ENCODE results near the gene FANCL.

Gene FANCL

DNA sequence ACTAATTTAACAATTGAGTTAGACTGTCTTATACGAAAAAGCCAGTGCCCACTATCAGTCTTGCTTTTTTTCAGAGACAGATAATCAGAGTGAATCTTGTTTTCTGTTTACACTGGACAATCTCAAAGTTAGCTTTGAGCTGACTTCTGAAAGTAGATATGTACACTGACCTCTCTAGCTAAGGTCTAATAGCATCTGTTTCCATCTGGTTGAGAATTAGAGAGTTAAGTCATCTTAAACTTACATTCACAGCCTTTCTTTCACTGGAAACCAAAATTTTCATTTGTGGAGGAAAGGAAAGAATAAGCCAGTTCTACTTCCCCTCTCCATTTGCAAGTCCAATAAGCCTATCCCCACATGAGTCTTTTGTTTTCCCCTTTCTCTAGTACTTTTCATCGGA lies 105.3 kb downstream of the FANCL start:
- no peaks in the 10 kb centered on the region for H3K9me3 ChIP-seq (ENCODE audit: insufficient read depth, low read length, severe bottlenecking)
- no peak overlapping the region for H3K4me3 ChIP-seq (ENCODE audit: low read depth in 1 of 2, low read length in 2 of 2)
- H3K4me1 ChIP-seq (ENCODE audit: insufficient read depth, low read length): no peaks in the 10 kb centered on the region
- DNase-seq (no peak), ATAC-seq (ENCODE audit: insufficient read depth, low read depth) (no peak)
- no peak overlapping the region for H3K9ac ChIP-seq (ENCODE audit: low read depth, low read length)
- H3K4me2 ChIP-seq (ENCODE audit: insufficient read depth, low read length): no peak overlapping the region
- H2AFZ ChIP-seq (ENCODE audit: low read depth, low read length): no peak overlapping the region
- H3K27ac ChIP-seq (ENCODE audit: low read length): no peak overlapping the region
- no peaks in the 10 kb centered on the region for H3K79me2 ChIP-seq (ENCODE audit: insufficient read depth, low read length)
- H3K27me3 ChIP-seq (ENCODE audit: insufficient read depth, low read length, poor library complexity): no peaks in the 10 kb centered on the region
- H3K36me3 ChIP-seq (ENCODE audit: insufficient read depth, low read length): peaks cover 16% of the 10 kb centered on the region; the same call in 1 of the 2 replicates
- no peaks in the 10 kb centered on the region for H4K20me1 ChIP-seq (ENCODE audit: insufficient read depth, low read length)
- TF ChIP-seq, protein P1, sequence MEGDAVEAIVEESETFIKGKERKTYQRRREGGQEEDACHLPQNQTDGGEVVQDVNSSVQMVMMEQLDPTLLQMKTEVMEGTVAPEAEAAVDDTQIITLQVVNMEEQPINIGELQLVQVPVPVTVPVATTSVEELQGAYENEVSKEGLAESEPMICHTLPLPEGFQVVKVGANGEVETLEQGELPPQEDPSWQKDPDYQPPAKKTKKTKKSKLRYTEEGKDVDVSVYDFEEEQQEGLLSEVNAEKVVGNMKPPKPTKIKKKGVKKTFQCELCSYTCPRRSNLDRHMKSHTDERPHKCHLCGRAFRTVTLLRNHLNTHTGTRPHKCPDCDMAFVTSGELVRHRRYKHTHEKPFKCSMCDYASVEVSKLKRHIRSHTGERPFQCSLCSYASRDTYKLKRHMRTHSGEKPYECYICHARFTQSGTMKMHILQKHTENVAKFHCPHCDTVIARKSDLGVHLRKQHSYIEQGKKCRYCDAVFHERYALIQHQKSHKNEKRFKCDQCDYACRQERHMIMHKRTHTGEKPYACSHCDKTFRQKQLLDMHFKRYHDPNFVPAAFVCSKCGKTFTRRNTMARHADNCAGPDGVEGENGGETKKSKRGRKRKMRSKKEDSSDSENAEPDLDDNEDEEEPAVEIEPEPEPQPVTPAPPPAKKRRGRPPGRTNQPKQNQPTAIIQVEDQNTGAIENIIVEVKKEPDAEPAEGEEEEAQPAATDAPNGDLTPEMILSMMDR (IDR thresholded peaks at IDR 0.05; ENCODE audit: borderline replicate concordance, extremely low read depth, low read length, poor library complexity, severe bottlenecking): no peak
- no peak for TF ChIP-seq EZH2 (IDR thresholded peaks at IDR 0.05; ENCODE audit: borderline replicate concordance, low read depth, low read length, severe bottlenecking)

DNA sequence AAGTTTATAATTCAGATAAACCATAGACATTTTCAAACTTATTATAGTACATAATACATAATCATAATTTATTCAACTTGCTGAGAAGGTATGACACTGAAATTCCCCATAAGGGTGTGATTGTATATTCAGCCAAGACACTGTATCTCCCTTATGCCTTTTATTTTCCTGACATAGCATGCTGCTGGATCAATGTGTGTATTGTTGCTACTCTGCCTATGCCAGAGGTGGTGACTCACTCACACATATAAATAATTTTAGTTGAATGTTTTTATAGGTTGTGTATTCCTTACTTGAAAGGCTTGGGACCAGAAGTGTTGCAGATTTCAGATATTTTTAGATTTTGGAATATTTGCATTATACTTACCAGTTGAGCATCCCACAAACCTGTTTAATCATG lies 107.7 kb downstream of the FANCL start:
- no peak overlapping the region for H3K4me2 ChIP-seq (ENCODE audit: insufficient read depth, low read length)

DNA sequence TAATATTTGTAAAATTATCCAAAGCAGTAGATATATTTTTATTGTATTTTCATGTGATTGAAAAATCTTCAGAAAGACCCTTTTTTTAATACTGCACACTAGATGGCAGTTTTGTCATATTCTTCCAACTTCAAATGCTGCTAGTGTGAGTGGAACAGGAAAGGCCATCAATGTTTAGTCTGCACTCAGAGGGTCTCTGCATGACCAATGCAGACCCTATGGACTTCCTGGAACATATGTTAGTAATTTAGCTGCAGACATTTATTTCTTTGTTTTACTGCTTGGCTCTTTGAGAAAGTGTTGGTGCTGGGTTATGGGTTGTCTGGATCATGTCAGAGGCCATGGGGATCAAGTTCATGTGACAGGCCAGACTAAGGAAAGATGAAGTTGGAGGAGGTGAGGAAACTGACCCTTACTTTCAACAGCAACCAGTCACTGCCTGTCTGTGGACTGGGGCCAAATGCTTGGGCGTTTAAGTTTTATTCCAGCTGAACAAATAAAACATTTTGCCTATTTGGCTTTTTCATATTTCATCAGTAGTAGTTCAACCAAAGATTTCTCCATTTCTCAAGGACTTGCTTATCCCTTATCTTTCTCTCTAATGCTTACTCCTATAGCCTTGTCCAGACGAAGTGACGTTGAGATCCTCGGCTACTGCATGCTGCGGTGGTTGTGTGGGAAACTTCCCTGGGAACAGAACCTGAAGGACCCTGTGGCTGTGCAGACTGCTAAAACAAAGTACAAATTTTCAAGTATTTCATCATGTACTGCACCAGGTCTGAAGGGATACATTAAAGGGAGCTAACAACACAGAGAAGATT lies 109.7 kb downstream of the FANCL start:
- Histone ChIP-seq H3K27ac (ENCODE audit: low read length) (no peak overlapping the region), H3K36me3 (ENCODE audit: insufficient read depth, low read length) (peaks cover 13% of the 10 kb centered on the region; the same call in 1 of the 2 replicates), H3K4me1 (ENCODE audit: insufficient read depth, low read length) (no peaks in the 10 kb centered on the region), H4K20me1 (ENCODE audit: insufficient read depth, low read length) (no peaks in the 10 kb centered on the region), H3K27me3 (ENCODE audit: insufficient read depth, low read length, poor library complexity) (no peaks in the 10 kb centered on the region), H3K9ac (ENCODE audit: low read depth, low read length) (no peak overlapping the region), H3K79me2 (ENCODE audit: insufficient read depth, low read length) (no peaks in the 10 kb centered on the region), H3K4me2 (ENCODE audit: insufficient read depth, low read length) (no peak overlapping the region), H3K9me3 (ENCODE audit: insufficient read depth, low read length, severe bottlenecking) (no peaks in the 10 kb centered on the region), H3K4me3 (ENCODE audit: low read depth in 1 of 2, low read length in 2 of 2) (no peak overlapping the region), H2AFZ (ENCODE audit: low read depth, low read length) (no peak overlapping the region)
- ATAC-seq (ENCODE audit: insufficient read depth, low read depth) (no peak), DNase-seq (no peak)
- TF ChIP-seq, protein P1 (IDR thresholded peaks at IDR 0.05; ENCODE audit: borderline replicate concordance, extremely low read depth, low read length, poor library complexity, severe bottlenecking): peak; percentile 29
- no peak for TF ChIP-seq EZH2 (IDR thresholded peaks at IDR 0.05; ENCODE audit: borderline replicate concordance, low read depth, low read length, severe bottlenecking)

More for the DNA sequence above, 107.7 kb downstream of the FANCL start:
- Histone ChIP-seq H3K79me2 (ENCODE audit: insufficient read depth, low read length) (no peaks in the 10 kb centered on the region), H2AFZ (ENCODE audit: low read depth, low read length) (no peak overlapping the region), H3K9ac (ENCODE audit: low read depth, low read length) (no peak overlapping the region), H3K27ac (ENCODE audit: low read length) (no peak overlapping the region), H3K4me1 (ENCODE audit: insufficient read depth, low read length) (no peaks in the 10 kb centered on the region), H3K36me3 (ENCODE audit: insufficient read depth, low read length) (peaks cover 13% of the 10 kb centered on the region; the same call in 1 of the 2 replicates), H3K4me3 (ENCODE audit: low read depth in 1 of 2, low read length in 2 of 2) (no peak overlapping the region), H3K27me3 (ENCODE audit: insufficient read depth, low read length, poor library complexity) (no peaks in the 10 kb centered on the region), H3K9me3 (ENCODE audit: insufficient read depth, low read length, severe bottlenecking) (no peaks in the 10 kb centered on the region), H4K20me1 (ENCODE audit: insufficient read depth, low read length) (no peaks in the 10 kb centered on the region)
- DNase-seq: no peak
- TF ChIP-seq, protein P1 (IDR thresholded peaks at IDR 0.05; ENCODE audit: borderline replicate concordance, extremely low read depth, low read length, poor library complexity, severe bottlenecking): no peak
- no peak for TF ChIP-seq EZH2 (IDR thresholded peaks at IDR 0.05; ENCODE audit: borderline replicate concordance, low read depth, low read length, severe bottlenecking)
- no peak for ATAC-seq (ENCODE audit: insufficient read depth, low read depth)
